Testis (tissue), 3 donors: ENCODE results near the gene PLAAT3. TPM values are rescaled to one million over a fixed set of nuclear protein-coding genes. Genes with fewer than 3 reads are reported as not detected.

Experiments
- DNase-seq: peaks from one replicate; pipeline ENCODE4 v3.0.0-alpha.2; 2019
- H3K27ac ChIP-seq, 2 donors: fragments of 200-600 bp; sonication (generic); one replicate each; pipeline ENCODE4 v1.5.1; 2019
- H3K27me3 ChIP-seq: fragments of 200-600 bp; sonication (generic); one replicate; pipeline ENCODE4 v1.5.1; 2019
- H3K36me3 ChIP-seq: fragments of 200-600 bp; sonication (generic); one replicate; pipeline ENCODE4 v1.5.1; 2017; ENCODE audit warnings: low read depth; ENCODE audit errors: missing control alignments
- H3K4me1 ChIP-seq: fragments of 200-600 bp; sonication (generic); one replicate; pipeline ENCODE4 v1.5.1; 2019
- H3K4me3 ChIP-seq, 2 donors: fragments of 200-600 bp; sonication (generic); one replicate each; pipeline ENCODE4 v1.5.1; 2017 to 2019
- H3K9me3 ChIP-seq: fragments of 200-600 bp; sonication (generic); one replicate; pipeline ENCODE4 v1.5.1; 2017
- CTCF ChIP-seq, 3 experiments: fragments of 450-650 bp in 2 of 3; fragments of 200-600 bp in 1 of 3; sonication (generic) in 1 of 3; IDR thresholded peaks; one replicate each; pipeline ENCODE4 v1.5.1; 2016 to 2019; ENCODE audit warnings: antibody characterized with exemption in 3 of 3, mild to moderate bottlenecking in 2 of 3, moderate library complexity in 1 of 3
- POLR2A ChIP-seq: fragments of 450-650 bp; IDR thresholded peaks from one replicate; pipeline ENCODE4 v1.6.1; 2017; ENCODE audit warnings: antibody characterized with exemption, mild to moderate bottlenecking, moderate library complexity
- WGBS, 2 donors: methylation state at CpG; one replicate each; pipeline ENCODE4 v1.1.5; 2018; 5-methylcytosine and 5-hydroxymethylcytosine counted together
- intact Hi-C: fragments of 100-400 bp; cut with DNase I; formaldehyde crosslinking; loops from one replicate; pipeline ENCODE4 v1.15.1; 2023; ENCODE audit warnings: low total_unique reads
- polyA plus RNA-seq: library from polyadenylated mRNA; stranded (reverse); fragments of 350-450 nt; fragmentation: Illumina TruSeq; extraction: RNeasy Lipid Tissue Mini Kit (QIAGEN cat#74804); gene quantifications from one replicate; pipeline ENCODE4 v1.2.3, GENCODE V29; 2014; ENCODE audit warnings: low read depth, low replicate concordance; ENCODE audit not compliant: insufficient read depth
- total RNA-seq, 2 donors: library from RNA; depleted of rRNA; stranded (reverse); fragments of >200 nt; gene quantifications; one replicate each; pipeline ENCODE4 v1.2.3, GENCODE V29; 2016

The PLAAT3 gene
- total and polyA plus RNA-seq, 3 donors from 2014 or later: 136 to 301 (median 147) TPM

GRCh38 chr11:63557570-63557969 lies 56.7 kb downstream of the PLAAT3 start:
- intact Hi-C loops: no loop called here
- Histone ChIP-seq H3K27ac (no peak overlapping the region), H3K27me3 (no peaks in the 10 kb centered on the region), H3K9me3 (no peaks in the 10 kb centered on the region), H3K4me1 (no peaks in the 10 kb centered on the region), H3K4me3 (no peak overlapping the region), H3K36me3 (no peaks in the 10 kb centered on the region)
- no peak for DNase-seq
- TF ChIP-seq POLR2A: no peak
- TF ChIP-seq CTCF (IDR thresholded peaks at IDR 0.05): no peak
- WGBS, 2 donors: 67 to 75% methylated on average over 7 of the region's 7 CpGs

- H3K27me3 ChIP-seq: no peaks in the 10 kb centered on the region
- intact Hi-C loops: no loop called here
- 70 to 82% methylated on average over 7 of the region's 7 CpGs for WGBS, 2 donors
- no peak overlapping the region for H3K4me3 ChIP-seq
- no peak overlapping the region for H3K27ac ChIP-seq
- no peak for DNase-seq
- no peaks in the 10 kb centered on the region for H3K36me3 ChIP-seq
- H3K4me1 ChIP-seq: no peaks in the 10 kb centered on the region
- TF ChIP-seq POLR2A (no peak), CTCF (IDR thresholded peaks at IDR 0.05) (no peak)
- H3K9me3 ChIP-seq: no peaks in the 10 kb centered on the region
Measured at GRCh38 chr11:63556404-63557013, 57.7 kb downstream of the PLAAT3 start.

- Histone ChIP-seq H3K4me3 (no peak overlapping the region), H3K27me3 (no peaks in the 10 kb centered on the region), H3K36me3 (no peaks in the 10 kb centered on the region), H3K27ac (no peak overlapping the region), H3K9me3 (no peaks in the 10 kb centered on the region), H3K4me1 (no peaks in the 10 kb centered on the region)
- TF ChIP-seq POLR2A (no peak), CTCF (IDR thresholded peaks at IDR 0.05) (no peak)
- intact Hi-C loops: no loop called here
- no peak for DNase-seq
- 57 to 82% methylated on average over 4 of the region's 4 CpGs for WGBS, 2 donors
Measured at GRCh38 chr11:63554877-63555223, 59.4 kb downstream of the PLAAT3 start.

GRCh38 chr11:63553759-63554158 lies 60.5 kb downstream of the PLAAT3 start:
- intact Hi-C loops: no loop called here
- no peaks in the 10 kb centered on the region for H3K27me3 ChIP-seq
- peak; percentile 28 for DNase-seq
- H3K27ac ChIP-seq: no peak overlapping the region
- no peaks in the 10 kb centered on the region for H3K9me3 ChIP-seq
- H3K4me1 ChIP-seq: no peaks in the 10 kb centered on the region
- 60 to 70% methylated on average over 8 of the region's 8 CpGs for WGBS, 2 donors
- no peak overlapping the region for H3K4me3 ChIP-seq
- no peaks in the 10 kb centered on the region for H3K36me3 ChIP-seq
- TF ChIP-seq CTCF (IDR thresholded peaks at IDR 0.05) (no peak), POLR2A (no peak)

GRCh38 chr11:63552921-63553320 lies 61.3 kb downstream of the PLAAT3 start:
- intact Hi-C loops: no loop called here
- TF ChIP-seq POLR2A (no peak), CTCF (IDR thresholded peaks at IDR 0.05) (no peak)
- no peak overlapping the region for H3K27ac ChIP-seq
- peak; percentile 28 for DNase-seq
- no peaks in the 10 kb centered on the region for H3K36me3 ChIP-seq
- no peaks in the 10 kb centered on the region for H3K9me3 ChIP-seq
- no peak overlapping the region for H3K4me3 ChIP-seq
- WGBS, 2 donors: 77 to 93% methylated on average over 7 of the region's 7 CpGs
- no peaks in the 10 kb centered on the region for H3K4me1 ChIP-seq
- H3K27me3 ChIP-seq: no peaks in the 10 kb centered on the region
